ENCODE measurements around the gene CREBL2.

DNA sequence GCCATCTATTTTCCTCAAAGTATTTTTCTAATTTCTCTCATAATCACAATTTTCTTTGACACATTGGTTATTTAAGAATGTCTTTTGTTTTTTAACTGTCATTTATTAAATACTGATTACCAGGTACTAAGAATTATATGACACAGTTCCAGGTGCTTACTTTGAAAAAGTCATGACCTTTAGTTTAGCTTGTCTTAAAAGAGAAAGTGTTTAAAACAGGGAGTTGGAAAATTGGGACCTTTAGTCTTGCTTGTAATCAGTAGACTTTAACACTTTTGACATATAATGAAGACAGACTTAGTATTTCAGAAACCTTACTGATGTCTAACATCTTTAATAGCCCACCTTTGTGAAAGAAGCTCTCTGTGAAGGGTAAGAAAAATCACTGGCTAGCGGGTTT lies 19.2 kb downstream of the CREBL2 start:
- TF ChIP-seq, protein P1, sequence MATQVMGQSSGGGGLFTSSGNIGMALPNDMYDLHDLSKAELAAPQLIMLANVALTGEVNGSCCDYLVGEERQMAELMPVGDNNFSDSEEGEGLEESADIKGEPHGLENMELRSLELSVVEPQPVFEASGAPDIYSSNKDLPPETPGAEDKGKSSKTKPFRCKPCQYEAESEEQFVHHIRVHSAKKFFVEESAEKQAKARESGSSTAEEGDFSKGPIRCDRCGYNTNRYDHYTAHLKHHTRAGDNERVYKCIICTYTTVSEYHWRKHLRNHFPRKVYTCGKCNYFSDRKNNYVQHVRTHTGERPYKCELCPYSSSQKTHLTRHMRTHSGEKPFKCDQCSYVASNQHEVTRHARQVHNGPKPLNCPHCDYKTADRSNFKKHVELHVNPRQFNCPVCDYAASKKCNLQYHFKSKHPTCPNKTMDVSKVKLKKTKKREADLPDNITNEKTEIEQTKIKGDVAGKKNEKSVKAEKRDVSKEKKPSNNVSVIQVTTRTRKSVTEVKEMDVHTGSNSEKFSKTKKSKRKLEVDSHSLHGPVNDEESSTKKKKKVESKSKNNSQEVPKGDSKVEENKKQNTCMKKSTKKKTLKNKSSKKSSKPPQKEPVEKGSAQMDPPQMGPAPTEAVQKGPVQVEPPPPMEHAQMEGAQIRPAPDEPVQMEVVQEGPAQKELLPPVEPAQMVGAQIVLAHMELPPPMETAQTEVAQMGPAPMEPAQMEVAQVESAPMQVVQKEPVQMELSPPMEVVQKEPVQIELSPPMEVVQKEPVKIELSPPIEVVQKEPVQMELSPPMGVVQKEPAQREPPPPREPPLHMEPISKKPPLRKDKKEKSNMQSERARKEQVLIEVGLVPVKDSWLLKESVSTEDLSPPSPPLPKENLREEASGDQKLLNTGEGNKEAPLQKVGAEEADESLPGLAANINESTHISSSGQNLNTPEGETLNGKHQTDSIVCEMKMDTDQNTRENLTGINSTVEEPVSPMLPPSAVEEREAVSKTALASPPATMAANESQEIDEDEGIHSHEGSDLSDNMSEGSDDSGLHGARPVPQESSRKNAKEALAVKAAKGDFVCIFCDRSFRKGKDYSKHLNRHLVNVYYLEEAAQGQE (IDR thresholded peaks at IDR 0.05; ENCODE audit: insufficient read depth in 1 of 2, low read depth in 2 of 2, low read length in 2 of 2): no peak
- TF ChIP-seq FOXP2 (optimal IDR thresholded peaks at IDR 0.05; ENCODE audit: borderline replicate concordance, extremely low read depth, extremely low read length, insufficient read depth) (no peak), POLR2AphosphoS5 (IDR thresholded peaks at IDR 0.05; ENCODE audit: low read depth, low read length) (no peak)

Data from PFSK-1 (cell line).